ENCODE results near the gene HHIPL1.

DNA sequence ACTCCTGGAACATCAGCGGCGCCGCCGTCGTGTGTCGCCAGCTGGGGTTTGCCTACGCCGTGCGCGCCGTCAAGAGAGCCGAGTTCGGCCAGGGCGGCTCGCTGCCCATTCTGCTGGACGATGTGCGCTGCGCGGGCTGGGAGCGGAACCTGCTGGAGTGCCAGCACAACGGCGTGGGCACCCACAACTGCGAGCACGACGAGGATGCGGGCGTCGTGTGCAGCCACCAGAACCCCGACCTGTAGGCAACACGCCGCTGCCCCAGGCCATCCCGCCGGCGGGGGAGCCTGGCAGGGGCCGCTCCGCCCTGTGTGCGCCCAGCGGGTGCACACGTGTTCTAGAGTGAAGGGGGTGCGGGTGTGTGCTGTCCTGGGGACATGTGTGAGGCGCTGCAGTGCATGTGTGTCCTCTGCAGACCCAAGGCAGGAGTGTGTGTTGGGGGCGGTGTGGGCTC lies 30.5 kb downstream of the HHIPL1 start:
- TF ChIP-seq, protein P1, sequence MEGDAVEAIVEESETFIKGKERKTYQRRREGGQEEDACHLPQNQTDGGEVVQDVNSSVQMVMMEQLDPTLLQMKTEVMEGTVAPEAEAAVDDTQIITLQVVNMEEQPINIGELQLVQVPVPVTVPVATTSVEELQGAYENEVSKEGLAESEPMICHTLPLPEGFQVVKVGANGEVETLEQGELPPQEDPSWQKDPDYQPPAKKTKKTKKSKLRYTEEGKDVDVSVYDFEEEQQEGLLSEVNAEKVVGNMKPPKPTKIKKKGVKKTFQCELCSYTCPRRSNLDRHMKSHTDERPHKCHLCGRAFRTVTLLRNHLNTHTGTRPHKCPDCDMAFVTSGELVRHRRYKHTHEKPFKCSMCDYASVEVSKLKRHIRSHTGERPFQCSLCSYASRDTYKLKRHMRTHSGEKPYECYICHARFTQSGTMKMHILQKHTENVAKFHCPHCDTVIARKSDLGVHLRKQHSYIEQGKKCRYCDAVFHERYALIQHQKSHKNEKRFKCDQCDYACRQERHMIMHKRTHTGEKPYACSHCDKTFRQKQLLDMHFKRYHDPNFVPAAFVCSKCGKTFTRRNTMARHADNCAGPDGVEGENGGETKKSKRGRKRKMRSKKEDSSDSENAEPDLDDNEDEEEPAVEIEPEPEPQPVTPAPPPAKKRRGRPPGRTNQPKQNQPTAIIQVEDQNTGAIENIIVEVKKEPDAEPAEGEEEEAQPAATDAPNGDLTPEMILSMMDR (IDR thresholded peaks at IDR 0.05 in 4 of 5, conservative IDR thresholded peaks at IDR 0.05 in 1 of 5) = no peak
- no peak for TF ChIP-seq POLR2A (IDR thresholded peaks at IDR 0.05)
